Thoracic aorta (tissue), 2 donors: ENCODE data around the gene CCDC102A. TPM values are rescaled to one million over a fixed set of nuclear protein-coding genes. Genes with fewer than 3 reads are reported as not detected.

Source experiments
- ATAC-seq: fragments of 150-250 bp; one replicate; pipeline ENCODE4 v1.8.0; 2017; ENCODE audit warnings: low read depth; ENCODE audit not compliant: insufficient number of reproducible peaks, low FRiP score
- DNase-seq: peaks from one replicate; pipeline ENCODE4 v3.0.0-alpha.2; 2020; ENCODE audit warnings: low spot score
- H3K27ac ChIP-seq, 2 donors: fragments of 200-600 bp; sonication (generic); 1 replicate in 1 of 2; 2 replicates in 1 of 2; pipeline ENCODE4 v1.5.1; 2016; ENCODE audit warnings: mild to moderate bottlenecking in 2 of 2, moderate library complexity in 2 of 2
- H3K27me3 ChIP-seq: fragments of 200-600 bp; sonication (generic); replicated peaks from 2 replicates; pipeline ENCODE4 v1.6.0; 2016; ENCODE audit warnings: mild to moderate bottlenecking; ENCODE audit not compliant: insufficient read depth
- H3K36me3 ChIP-seq: fragments of 200-600 bp; sonication (generic); one replicate; pipeline ENCODE4 v1.5.1; 2016
- H3K4me1 ChIP-seq, 2 donors: fragments of 200-600 bp; sonication (generic); 1 replicate in 1 of 2; 2 replicates in 1 of 2; pipeline versions ENCODE4 v1.5.1 to v1.6.0; 2016; ENCODE audit warnings: low read depth in 2 of 2, mild to moderate bottlenecking in 1 of 2; ENCODE audit not compliant: control insufficient read depth in 1 of 2
- H3K4me3 ChIP-seq: fragments of 200-600 bp; sonication (generic); 2 replicates; pipeline ENCODE4 v1.5.1; 2016; ENCODE audit warnings: mild to moderate bottlenecking
- H3K9me3 ChIP-seq: fragments of 200-600 bp; sonication (generic); 2 replicates; pipeline ENCODE4 v1.5.1; 2016
- CTCF ChIP-seq: fragments of 200-600 bp; sonication (generic); IDR thresholded peaks from one replicate; pipeline ENCODE4 v1.5.1; 2019; ENCODE audit warnings: antibody characterized with exemption
- total RNA-seq, 2 donors: library from RNA; depleted of rRNA; stranded (reverse); fragments of >200 nt; gene quantifications; one replicate each; pipeline versions ENCODE4 v1.1.0 to v1.2.3, GENCODE V29; 2016

CCDC102A gene
- total RNA-seq, 2 donors from 2014 or later = 26.4 to 43.2 TPM

- DNase-seq (peak; percentile 74), ATAC-seq (peak; percentile 83)
- H3K4me1 ChIP-seq = peaks cover 26 to 44% of the 10 kb centered on the region in 2 donors
- peak overlapping the region; percentile 91 to 93 for H3K27ac ChIP-seq
- H3K36me3 ChIP-seq = no peaks in the 10 kb centered on the region
- H3K4me3 ChIP-seq = peak overlapping the region; percentile 99
- H3K27me3 ChIP-seq = no peaks in the 10 kb centered on the region
- no peak for TF ChIP-seq CTCF
- H3K9me3 ChIP-seq = no peaks in the 10 kb centered on the region
These were observed 578 bp downstream of the CCDC102A start for GRCh38 chr16:57535680-57536305.

GRCh38 chr16:57534881-57535658 is 1.3 kb downstream of the CCDC102A start:
- Histone ChIP-seq H3K4me1 (peaks cover 26 to 51% of the 10 kb centered on the region in 2 donors), H3K27ac (peak overlapping the region; percentile 63 to 70), H3K4me3 (peak overlapping the region; percentile 99), H3K27me3 (no peaks in the 10 kb centered on the region), H3K9me3 (no peaks in the 10 kb centered on the region), H3K36me3 (no peaks in the 10 kb centered on the region)
- no peak for DNase-seq
- ATAC-seq = no peak
- TF ChIP-seq CTCF = no peak

- no peak for ATAC-seq
- no peak overlapping the region for H3K4me3 ChIP-seq
These were observed 2.0 kb downstream of the CCDC102A start for GRCh38 chr16:57534337-57534880.

GRCh38 chr16:57533431-57534336 is 2.7 kb downstream of the CCDC102A start:
- peak overlapping the region; percentile 36 for H3K4me3 ChIP-seq
- TF ChIP-seq CTCF = no peak
- H3K4me1 ChIP-seq = peaks cover 26 to 59% of the 10 kb centered on the region in 2 donors
- ATAC-seq (no peak), DNase-seq (no peak)
- no peaks in the 10 kb centered on the region for H3K27me3 ChIP-seq
- H3K27ac ChIP-seq = peak overlapping the region; percentile 17 to 40
- no peaks in the 10 kb centered on the region for H3K9me3 ChIP-seq
- H3K36me3 ChIP-seq = no peaks in the 10 kb centered on the region

More at GRCh38 chr16:57534337-57534880, 2.0 kb downstream of the CCDC102A start:
- no peaks in the 10 kb centered on the region for H3K9me3 ChIP-seq
- peaks cover 26 to 58% of the 10 kb centered on the region in 2 donors for H3K4me1 ChIP-seq
- H3K27ac ChIP-seq = peak overlapping the region; percentile 17 to 40
- H3K36me3 ChIP-seq = no peaks in the 10 kb centered on the region
- no peak for TF ChIP-seq CTCF
- H3K27me3 ChIP-seq = no peaks in the 10 kb centered on the region
- no peak for DNase-seq
